Fibroblast of pulmonary artery (primary cell): Measurements from ENCODE around the gene UPK2.
A peak's percentile ranks its signal among the peaks of the same experiment; 100 is the strongest.

ENCODE experiments used
- DNase-seq: peaks from one replicate; pipeline ENCODE4 v3.0.0-alpha.2; 2010; ENCODE audit warnings: low read depth
- H3K4me3 ChIP-seq: replicated peaks from 2 replicates; pipeline ENCODE4 v1.5.1; 2011; ENCODE audit warnings: low read depth, mild to moderate bottlenecking, control low read depth, low read length, moderate library complexity
- TF ChIP-seq, protein P1 (sequence below): IDR thresholded peaks from 2 replicates; pipeline ENCODE4 v1.5.1; 2011; ENCODE audit warnings: mild to moderate bottlenecking, control low read depth, low read length, inconsistent platforms; ENCODE audit errors: missing control alignments

Gene UPK2

DNA sequence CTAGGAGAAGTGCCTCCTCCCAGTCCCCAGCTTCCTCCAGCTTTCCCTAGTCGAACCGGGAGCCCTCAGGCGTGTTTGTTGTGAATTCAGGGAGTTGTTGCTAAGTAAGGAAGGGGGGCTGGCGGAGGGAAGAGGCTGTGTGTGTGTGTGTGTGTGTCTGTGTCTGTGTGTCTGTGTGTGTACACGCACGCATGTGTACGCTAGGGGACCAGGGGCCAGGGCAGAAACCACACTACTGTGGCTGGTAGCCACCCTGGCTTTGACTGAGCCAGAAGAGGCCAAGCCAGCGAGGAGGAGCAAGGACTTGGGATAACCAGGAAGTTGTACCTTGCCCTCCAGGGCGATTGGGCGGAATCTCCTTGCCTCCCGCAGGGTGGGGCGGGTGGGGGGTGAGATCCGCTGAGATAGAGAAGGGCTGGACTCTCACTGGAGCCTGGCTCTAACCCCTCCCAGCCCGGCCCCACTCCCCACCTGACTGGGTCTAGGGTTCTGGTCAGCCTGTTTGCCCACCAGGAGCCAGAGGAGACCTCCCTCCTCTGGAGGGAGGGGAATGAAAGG, 37.9 kb upstream of the UPK2 start:
- peak overlapping the region; percentile 98 for H3K4me3 ChIP-seq
- TF ChIP-seq, protein P1, sequence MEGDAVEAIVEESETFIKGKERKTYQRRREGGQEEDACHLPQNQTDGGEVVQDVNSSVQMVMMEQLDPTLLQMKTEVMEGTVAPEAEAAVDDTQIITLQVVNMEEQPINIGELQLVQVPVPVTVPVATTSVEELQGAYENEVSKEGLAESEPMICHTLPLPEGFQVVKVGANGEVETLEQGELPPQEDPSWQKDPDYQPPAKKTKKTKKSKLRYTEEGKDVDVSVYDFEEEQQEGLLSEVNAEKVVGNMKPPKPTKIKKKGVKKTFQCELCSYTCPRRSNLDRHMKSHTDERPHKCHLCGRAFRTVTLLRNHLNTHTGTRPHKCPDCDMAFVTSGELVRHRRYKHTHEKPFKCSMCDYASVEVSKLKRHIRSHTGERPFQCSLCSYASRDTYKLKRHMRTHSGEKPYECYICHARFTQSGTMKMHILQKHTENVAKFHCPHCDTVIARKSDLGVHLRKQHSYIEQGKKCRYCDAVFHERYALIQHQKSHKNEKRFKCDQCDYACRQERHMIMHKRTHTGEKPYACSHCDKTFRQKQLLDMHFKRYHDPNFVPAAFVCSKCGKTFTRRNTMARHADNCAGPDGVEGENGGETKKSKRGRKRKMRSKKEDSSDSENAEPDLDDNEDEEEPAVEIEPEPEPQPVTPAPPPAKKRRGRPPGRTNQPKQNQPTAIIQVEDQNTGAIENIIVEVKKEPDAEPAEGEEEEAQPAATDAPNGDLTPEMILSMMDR: no peak
- DNase-seq: peak; percentile 95

- peak overlapping the region; percentile 98 for H3K4me3 ChIP-seq
- peak; percentile 69 for DNase-seq
- TF ChIP-seq, protein P1: no peak
Observed at GRCh38 chr11:118918686-118919280, 37.3 kb upstream of the UPK2 start.

DNA sequence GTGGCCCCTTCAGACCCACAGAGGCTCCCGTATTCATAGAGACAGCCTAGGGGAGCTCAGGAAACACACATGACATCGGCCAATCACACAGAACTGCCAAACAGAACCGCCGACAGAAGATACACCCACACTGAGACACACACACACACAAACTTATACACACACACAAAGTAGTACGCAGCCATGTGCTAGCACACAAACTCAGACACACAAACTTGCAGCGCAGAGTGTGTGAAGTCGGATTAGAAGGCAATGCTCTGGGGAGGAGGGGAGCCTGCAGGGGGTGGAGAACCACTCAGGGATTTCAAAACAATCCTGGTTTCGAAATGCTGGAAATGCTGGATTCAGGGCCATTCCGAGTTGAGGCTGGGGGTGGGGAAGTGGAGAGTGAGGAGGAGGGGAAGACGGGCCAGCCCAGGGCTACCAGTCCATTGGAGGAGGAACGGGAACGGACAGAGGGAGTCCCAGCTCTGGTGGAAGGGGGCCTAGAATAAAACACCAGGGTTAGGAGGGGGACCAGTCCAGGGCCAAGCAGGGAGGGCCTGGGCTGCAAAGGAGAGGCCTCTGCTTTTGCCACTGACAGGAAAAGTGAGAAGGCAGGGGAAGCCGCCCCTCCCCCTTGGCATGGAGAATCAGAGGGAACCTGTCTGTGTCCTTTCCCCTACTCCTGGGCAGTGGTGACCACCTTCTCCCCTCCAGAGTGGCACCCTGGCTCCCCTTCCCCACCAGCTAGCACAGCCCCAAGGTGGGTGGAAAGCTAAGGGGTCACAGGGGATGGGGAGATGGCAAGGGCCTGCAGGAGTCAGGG, 34.8 kb upstream of the UPK2 start:
- DNase-seq: peak; percentile 96
- TF ChIP-seq, protein P1: no peak
- peak overlapping the region; percentile 98 for H3K4me3 ChIP-seq

- TF ChIP-seq, protein P1: no peak
- peak overlapping the region; percentile 98 for H3K4me3 ChIP-seq
- peak; percentile 89 for DNase-seq
Observed at GRCh38 chr11:118921929-118922744, 34.0 kb upstream of the UPK2 start.

DNA sequence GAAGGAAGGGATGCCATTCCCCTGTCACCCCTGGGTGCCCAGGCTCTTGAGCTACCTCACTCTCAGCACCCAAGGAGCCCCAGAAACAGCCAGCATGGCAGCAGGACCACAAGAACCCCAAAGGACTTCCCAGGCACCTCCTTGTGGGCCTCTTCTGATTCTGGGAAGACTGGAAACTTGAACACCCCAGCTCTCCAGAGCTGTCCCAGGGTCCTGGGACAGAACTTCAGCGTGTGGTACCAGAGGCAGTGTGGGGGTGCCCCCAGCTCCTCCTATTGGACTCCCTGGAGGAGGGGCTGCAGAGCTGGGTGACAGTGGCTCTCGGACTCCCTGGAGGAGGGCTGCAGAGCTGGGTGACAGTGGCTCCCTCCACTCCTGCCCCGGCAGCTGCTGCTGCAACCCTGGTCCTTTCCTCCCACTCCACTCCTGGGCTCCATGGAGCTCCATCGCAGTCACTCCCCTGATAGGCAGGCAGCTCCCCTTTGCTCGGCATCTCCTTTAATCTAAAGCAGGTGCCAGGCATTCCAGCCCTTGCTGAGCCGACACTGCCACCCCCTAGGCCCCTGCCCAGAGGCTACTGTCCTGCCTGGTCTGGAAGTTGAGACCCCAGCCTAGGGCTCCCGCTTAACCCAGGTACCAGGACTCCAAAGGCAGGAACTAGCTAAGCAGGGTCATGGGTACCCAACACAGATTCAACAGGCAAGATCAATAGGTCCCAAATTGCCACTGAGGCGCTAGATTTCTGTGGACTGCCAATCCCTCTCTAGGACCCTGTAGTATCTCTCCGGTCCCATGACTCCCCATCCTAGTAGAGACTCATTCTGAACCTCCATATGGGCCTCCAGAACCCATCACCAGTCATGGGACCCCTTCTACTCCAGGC, 33.1 kb upstream of the UPK2 start:
- DNase-seq: no peak
- H3K4me3 ChIP-seq: peak overlapping the region; percentile 98
- TF ChIP-seq, protein P1: no peak
